ENCODE measurements around the gene POLR2J.

Gene POLR2J

DNA sequence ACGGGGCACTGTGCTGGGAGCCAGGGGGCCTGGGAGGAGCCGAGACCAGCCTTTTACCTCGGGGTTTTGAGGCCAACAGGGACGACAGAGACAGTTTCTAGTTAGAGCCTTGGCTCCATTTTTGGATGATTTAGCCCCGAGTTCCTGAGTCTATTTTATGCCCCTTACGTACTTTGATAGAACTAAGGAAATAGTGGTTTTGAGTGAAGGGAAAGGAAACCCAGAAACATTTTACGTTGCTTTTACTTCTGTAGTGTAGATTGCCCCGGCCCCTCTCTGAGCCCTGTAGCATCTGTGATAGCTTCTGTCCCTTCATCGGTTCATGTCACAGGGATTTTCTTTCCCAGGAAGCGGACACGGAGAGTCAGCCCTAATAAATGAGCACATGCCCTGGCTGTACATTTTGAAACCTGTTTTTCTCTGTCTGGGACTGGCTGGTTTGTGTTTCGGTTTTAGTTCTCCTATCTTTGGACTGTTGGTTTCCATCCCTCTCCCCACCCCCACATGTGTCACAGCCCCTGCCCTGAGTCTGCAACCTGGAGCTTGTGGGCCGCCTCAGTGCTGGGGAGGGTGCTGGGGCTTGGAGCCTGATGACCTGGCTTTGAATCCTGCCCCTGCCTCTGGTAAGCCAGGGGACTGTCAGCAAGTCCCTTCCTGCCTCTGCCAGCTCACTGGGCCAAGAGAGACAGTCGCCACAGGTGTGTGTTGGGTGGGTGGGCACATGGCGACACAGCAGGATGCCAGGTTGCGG is 52.3 kb downstream of the POLR2J start:
- no peak overlapping the region for H3K4me3 ChIP-seq (replicated peaks; ENCODE audit: low read depth, low read length)
- TF ChIP-seq, protein P1, sequence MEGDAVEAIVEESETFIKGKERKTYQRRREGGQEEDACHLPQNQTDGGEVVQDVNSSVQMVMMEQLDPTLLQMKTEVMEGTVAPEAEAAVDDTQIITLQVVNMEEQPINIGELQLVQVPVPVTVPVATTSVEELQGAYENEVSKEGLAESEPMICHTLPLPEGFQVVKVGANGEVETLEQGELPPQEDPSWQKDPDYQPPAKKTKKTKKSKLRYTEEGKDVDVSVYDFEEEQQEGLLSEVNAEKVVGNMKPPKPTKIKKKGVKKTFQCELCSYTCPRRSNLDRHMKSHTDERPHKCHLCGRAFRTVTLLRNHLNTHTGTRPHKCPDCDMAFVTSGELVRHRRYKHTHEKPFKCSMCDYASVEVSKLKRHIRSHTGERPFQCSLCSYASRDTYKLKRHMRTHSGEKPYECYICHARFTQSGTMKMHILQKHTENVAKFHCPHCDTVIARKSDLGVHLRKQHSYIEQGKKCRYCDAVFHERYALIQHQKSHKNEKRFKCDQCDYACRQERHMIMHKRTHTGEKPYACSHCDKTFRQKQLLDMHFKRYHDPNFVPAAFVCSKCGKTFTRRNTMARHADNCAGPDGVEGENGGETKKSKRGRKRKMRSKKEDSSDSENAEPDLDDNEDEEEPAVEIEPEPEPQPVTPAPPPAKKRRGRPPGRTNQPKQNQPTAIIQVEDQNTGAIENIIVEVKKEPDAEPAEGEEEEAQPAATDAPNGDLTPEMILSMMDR (IDR thresholded peaks at IDR 0.05; ENCODE audit: low read depth, low read length, missing control alignments) = no peak
- DNase-seq (ENCODE audit: extremely low read depth, low read depth) = no peak

DNA sequence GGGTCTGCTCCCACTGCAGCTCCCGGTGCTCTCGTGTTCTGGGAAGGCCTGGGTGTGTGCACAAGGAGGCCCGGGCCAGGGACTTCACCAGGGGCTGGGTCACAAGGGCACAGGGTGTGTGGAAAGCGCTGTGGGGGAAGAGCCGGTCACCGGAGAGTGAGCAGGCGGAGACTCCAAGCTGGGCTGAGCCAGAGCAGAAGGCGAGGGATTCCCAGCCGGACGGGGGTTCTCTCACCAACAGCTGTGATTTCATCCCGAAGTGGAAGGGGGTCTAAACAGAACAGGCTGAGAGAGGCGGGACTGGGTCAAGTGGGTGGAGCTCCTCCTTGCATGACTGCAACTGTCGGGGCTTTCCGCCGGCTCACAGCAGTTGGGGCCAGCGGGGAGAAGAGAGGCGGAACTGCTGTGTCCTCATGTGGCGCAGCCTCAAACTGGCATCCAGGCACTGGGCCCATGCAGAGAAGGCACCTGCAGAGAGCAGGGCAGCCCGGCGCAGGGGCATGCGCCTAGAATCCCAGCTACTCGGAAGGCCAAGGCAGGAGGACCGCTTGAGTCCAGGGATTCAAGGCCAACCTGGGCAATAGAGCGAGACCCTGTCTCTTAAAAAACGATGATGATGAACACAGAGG is 53.0 kb downstream of the POLR2J start:
- no peak overlapping the region for H3K4me3 ChIP-seq (replicated peaks; ENCODE audit: low read depth, low read length)
- no peak for DNase-seq (ENCODE audit: extremely low read depth, low read depth)
- TF ChIP-seq, protein P1 (IDR thresholded peaks at IDR 0.05; ENCODE audit: low read depth, low read length, missing control alignments) = no peak

DNA sequence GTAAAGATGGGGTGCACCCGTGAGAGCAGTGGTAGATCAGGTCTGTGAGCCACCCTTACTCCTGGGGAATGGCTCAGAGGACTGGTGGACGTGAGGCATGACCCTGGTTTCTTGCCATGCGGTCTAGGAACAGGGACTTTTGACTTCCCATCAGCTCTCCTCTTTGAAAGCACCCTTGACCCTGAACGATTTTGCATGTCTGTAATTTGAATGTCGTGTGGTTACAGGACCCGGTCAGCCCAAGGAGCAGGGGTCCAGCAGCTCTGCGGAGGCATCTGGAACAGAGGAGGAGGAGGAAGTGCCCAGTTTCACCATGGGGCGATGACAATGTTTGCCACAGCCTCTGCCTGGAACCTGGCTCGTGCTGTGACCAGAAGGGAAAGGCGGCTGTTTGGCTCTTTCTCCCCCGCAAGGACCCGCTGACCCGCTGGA is 53.9 kb downstream of the POLR2J start:
- H3K4me3 ChIP-seq (replicated peaks; ENCODE audit: low read depth, low read length) = no peak overlapping the region
- DNase-seq (ENCODE audit: extremely low read depth, low read depth) = no peak
- TF ChIP-seq, protein P1 (IDR thresholded peaks at IDR 0.05; ENCODE audit: low read depth, low read length, missing control alignments) = no peak

DNA sequence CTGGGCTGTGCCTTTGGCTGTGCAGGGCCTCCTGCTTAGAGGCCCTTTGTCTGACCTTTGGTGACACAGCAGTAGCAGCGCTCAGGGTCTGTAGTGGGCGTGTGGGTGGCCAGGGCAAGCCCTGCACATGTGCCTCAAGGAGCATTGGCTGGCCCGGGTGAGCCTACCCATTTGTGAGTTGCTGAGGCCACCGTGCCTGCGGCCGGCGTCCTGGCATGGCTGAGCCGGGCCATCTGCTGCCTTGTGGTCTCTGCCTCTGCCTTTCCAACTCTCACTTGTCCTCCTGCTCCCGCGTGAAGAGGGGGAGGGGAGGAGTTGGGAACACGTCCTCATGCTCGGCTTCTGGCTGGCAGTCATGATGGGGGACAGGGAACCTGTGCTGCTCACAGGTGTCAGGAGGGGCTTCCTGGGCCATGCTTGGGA is 54.6 kb downstream of the POLR2J start:
- H3K4me3 ChIP-seq (replicated peaks; ENCODE audit: low read depth, low read length) = no peak overlapping the region
- TF ChIP-seq, protein P1 (IDR thresholded peaks at IDR 0.05; ENCODE audit: low read depth, low read length, missing control alignments) = no peak
- no peak for DNase-seq (ENCODE audit: extremely low read depth, low read depth)

All from HFF-Myc (cell line).